ENCODE data around the gene INHBE.
"Not testable (repeated sequence)": the region's sequence is repeated elsewhere in the genome, so short reads cannot be mapped to it uniquely, and the experiment has no call there.

The INHBE gene

GRCh38 chr12:57476993-57477709 lies 22.0 kb downstream of the INHBE start:
- DNase-seq, result no peak

GRCh38 chr12:57477710-57478681 lies 22.9 kb downstream of the INHBE start:
- no peak for DNase-seq

GRCh38 chr12:57479043-57479375 lies 23.9 kb downstream of the INHBE start:
- no peak for DNase-seq

GRCh38 chr12:57479376-57480115 lies 24.4 kb downstream of the INHBE start, which contains the start of gene ARHGAP9:
Gene ARHGAP9 (minus strand): TSS chr12:57479866. CDS start chr12:57479406, 460 bp downstream.
- no peak for DNase-seq

GRCh38 chr12:57481671-57482070 lies 26.6 kb downstream of the INHBE start:
- no peak for DNase-seq

GRCh38 chr12:57483466-57483865 lies 28.4 kb downstream of the INHBE start:
- peak; percentile 76 for DNase-seq

GRCh38 chr12:57485695-57486094 lies 30.6 kb downstream of the INHBE start:
- no peak for DNase-seq

- peak; percentile 73 for DNase-seq
Observed at GRCh38 chr12:57487055-57487596, 32.0 kb downstream of the INHBE start.

GRCh38 chr12:57487597-57488401 lies 32.7 kb downstream of the INHBE start, which contains the start of gene MARS1:
Gene MARS1 (plus strand): TSS chr12:57488068. CDS start chr12:57488091, 23 bp downstream.
- DNase-seq, result peak; percentile 98

- no peak for DNase-seq
Observed at GRCh38 chr12:57488402-57489156, 33.5 kb downstream of the INHBE start.

- DNase-seq, result no peak
Observed at GRCh38 chr12:57489157-57489641, 34.1 kb downstream of the INHBE start.

GRCh38 chr12:57490126-57490525 lies 35.0 kb downstream of the INHBE start:
- no peak for DNase-seq

- DNase-seq, result no peak
Observed at GRCh38 chr12:57491393-57492280, 36.5 kb downstream of the INHBE start.

GRCh38 chr12:57495051-57495701 lies 40.1 kb downstream of the INHBE start:
- not testable (repeated sequence) for DNase-seq

GRCh38 chr12:57496822-57497221 lies 41.7 kb downstream of the INHBE start:
- DNase-seq, result no peak

- DNase-seq, result no peak
Observed at GRCh38 chr12:57497223-57498131, 42.4 kb downstream of the INHBE start.

GRCh38 chr12:57498132-57498502 lies 43.0 kb downstream of the INHBE start:
- no peak for DNase-seq

GRCh38 chr12:57498571-57498970 lies 43.5 kb downstream of the INHBE start:
- DNase-seq, result no peak

Measured in islet precursor cell (in vitro differentiated cells).